Mesothelial cell of epicardium (in vitro differentiated cells): ENCODE results near the gene ANKS1B. TPM values are rescaled to one million over a fixed set of nuclear protein-coding genes. Genes with fewer than 3 reads are reported as not detected.
"Not testable (repeated sequence)": the region's sequence is repeated elsewhere in the genome, so short reads cannot be mapped to it uniquely, and the experiment has no call there.

Source experiments
- DNase-seq, 2 experiments: peaks; one replicate each; pipeline ENCODE4 v3.0.0; 2021; ENCODE audit warnings: low spot score in 2 of 2; ENCODE audit not compliant: unreplicated experiment in 2 of 2
- H3K27ac Mint-ChIP-seq: 2 replicates; pipeline ENCODE4 v1.8.0; 2021; ENCODE audit warnings: mixed read lengths
- H3K27me3 Mint-ChIP-seq: 2 replicates; pipeline ENCODE4 v1.8.0; 2021; ENCODE audit warnings: low read depth, mixed read lengths
- H3K36me3 Mint-ChIP-seq: 2 replicates; pipeline ENCODE4 v1.8.0; 2021; ENCODE audit warnings: mixed read lengths
- H3K4me1 Mint-ChIP-seq: 2 replicates; pipeline ENCODE4 v1.8.0; 2021; ENCODE audit warnings: mixed read lengths
- H3K4me3 Mint-ChIP-seq: 2 replicates; pipeline ENCODE4 v1.8.0; 2021; ENCODE audit warnings: mild to moderate bottlenecking, moderate library complexity, mixed read lengths
- H3K9me3 Mint-ChIP-seq: 2 replicates; pipeline ENCODE4 v1.8.0; 2021; ENCODE audit warnings: mixed read lengths
- CTCF ChIP-seq: fragments of 200-600 bp; sonication (generic); IDR thresholded peaks from one replicate; pipeline ENCODE4 v1.5.0; 2021; ENCODE audit warnings: antibody characterized with exemption; ENCODE audit not compliant: unreplicated experiment
- total RNA-seq: library from RNA; stranded (reverse); gene quantifications from 3 replicates; pipeline ENCODE4 v1.2.1, GENCODE V29; 2021

ANKS1B gene
- total RNA-seq, 1 donor from 2014 or later, result 8.8 TPM

GRCh38 chr12:98970950-98971349 is 1013.8 kb downstream of the ANKS1B start:
- Mint-ChIP-seq H3K27me3 (peaks cover 3% of the 10 kb centered on the region), H3K27ac (no peak overlapping the region), H3K4me1 (no peaks in the 10 kb centered on the region), H3K4me3 (no peak overlapping the region), H3K9me3 (peaks cover 3% of the 10 kb centered on the region), H3K36me3 (no peaks in the 10 kb centered on the region)
- no peak for TF ChIP-seq CTCF
- DNase-seq, result no peak

- no peak overlapping the region for H3K4me3 Mint-ChIP-seq
- DNase-seq, result no peak
- H3K27me3 Mint-ChIP-seq, result no peaks in the 10 kb centered on the region
- TF ChIP-seq CTCF, result no peak
- no peaks in the 10 kb centered on the region for H3K4me1 Mint-ChIP-seq
- no peaks in the 10 kb centered on the region for H3K36me3 Mint-ChIP-seq
- no peak overlapping the region for H3K27ac Mint-ChIP-seq
- H3K9me3 Mint-ChIP-seq, result peaks cover 6% of the 10 kb centered on the region
These were observed 1014.5 kb downstream of the ANKS1B start for GRCh38 chr12:98970210-98970609.

- no peak overlapping the region for H3K27ac Mint-ChIP-seq
- DNase-seq, result no peak
- peaks cover 2% of the 10 kb centered on the region for H3K27me3 Mint-ChIP-seq
- TF ChIP-seq CTCF, result no peak
- H3K4me1 Mint-ChIP-seq, result no peaks in the 10 kb centered on the region
- no peaks in the 10 kb centered on the region for H3K36me3 Mint-ChIP-seq
- peaks cover 17% of the 10 kb centered on the region for H3K9me3 Mint-ChIP-seq
- H3K4me3 Mint-ChIP-seq, result no peak overlapping the region
These were observed 1015.8 kb downstream of the ANKS1B start for GRCh38 chr12:98968896-98969295.

GRCh38 chr12:98957135-98957534 is 1027.6 kb downstream of the ANKS1B start:
- H3K27ac Mint-ChIP-seq, DNase-seq, H3K36me3 Mint-ChIP-seq, H3K4me3 Mint-ChIP-seq, H3K27me3 Mint-ChIP-seq, H3K4me1 Mint-ChIP-seq: not testable (repeated sequence)
- peaks cover 22% of the 10 kb centered on the region for H3K9me3 Mint-ChIP-seq

- TF ChIP-seq CTCF, result peak; percentile 53
- H3K4me3 Mint-ChIP-seq, result no peak overlapping the region
- H3K27me3 Mint-ChIP-seq, result peaks cover 6% of the 10 kb centered on the region
- H3K9me3 Mint-ChIP-seq, result peaks cover 4% of the 10 kb centered on the region
- H3K4me1 Mint-ChIP-seq, result no peaks in the 10 kb centered on the region
- H3K27ac Mint-ChIP-seq, result no peak overlapping the region
- no peak for DNase-seq
- H3K36me3 Mint-ChIP-seq, result no peaks in the 10 kb centered on the region
These were observed 1029.5 kb downstream of the ANKS1B start for GRCh38 chr12:98955284-98955683.

GRCh38 chr12:98954506-98954905 is 1030.2 kb downstream of the ANKS1B start:
- no peak for DNase-seq

More at GRCh38 chr12:98954506-98954905, 1030.2 kb downstream of the ANKS1B start:
- Mint-ChIP-seq H3K27ac (no peak overlapping the region), H3K4me3 (no peak overlapping the region), H3K36me3 (no peaks in the 10 kb centered on the region), H3K9me3 (no peaks in the 10 kb centered on the region), H3K27me3 (peaks cover 6% of the 10 kb centered on the region), H3K4me1 (no peaks in the 10 kb centered on the region)
- TF ChIP-seq CTCF, result no peak
